K562 (cell line): ENCODE measurements around the gene SGSM2. TPM values are rescaled to one million over a fixed set of nuclear protein-coding genes. Genes with fewer than 3 reads are reported as not detected.
A peak's percentile ranks its signal among the peaks of the same experiment; 100 is the strongest.

Experiments
- ATAC-seq: fragments of 200-7000 bp; cut with Tn5 transposase; 3 replicates; pipeline ENCODE4 v1.9.1; 2020; ENCODE audit warnings: moderate library complexity
- BruUV-seq: library from RNA; stranded (reverse); fragments of 400-500 nt; replicated peaks from 2 replicates; lab custom pipeline; 2021; lab: Mats Ljungman, UMichigan
- CTCF ChIA-PET: fragments of 300-600 bp; formaldehyde crosslinking; extraction: SDS; loops from one replicate; lab custom pipeline; 2021; ENCODE audit warnings: low intra/inter-chr PET ratio; lab: Yijun Ruan, JAX
- POLR2A ChIA-PET: fragments of 300-600, 350-650 bp; sonication (Branson Sonifier 250); formaldehyde crosslinking; extraction: SDS; loops from one replicate; lab custom pipeline; 2021; ENCODE audit warnings: antibody characterized with exemption, inconsistent platforms; lab: Yijun Ruan, JAX
- DNase-seq, 4 experiments: peaks; one replicate each; pipeline versions ENCODE4 v3.0.0 to v3.0.0-alpha.2; 2011 to 2018; ENCODE audit warnings: low spot score in 3 of 4, mixed read lengths in 3 of 4; ENCODE audit errors: extremely low read depth in 1 of 4
- FAIRE-seq: peaks from 2 replicates; lab custom pipeline; 2011; peaks lifted over from hg19 to GRCh38; lab: Jason Lieb, UNC
- H2AFZ ChIP-seq: 2 replicates; pipeline ENCODE4 v1.6.0; 2011; ENCODE audit warnings: low read depth, low read length, control low read depth, inconsistent platforms
- H3K27ac ChIP-seq: fragments of 200-600 bp; 3 replicates; pipeline ENCODE4 v1.8.0; 2011; ENCODE audit warnings: low read depth, mild to moderate bottlenecking, control low read depth, inconsistent platforms, low read length, moderate library complexity, mixed read lengths; ENCODE audit errors: extremely low read depth
- H3K27me3 ChIP-seq, 2 experiments: fragments of 300-600 bp in 1 of 2; 2 replicates in 1 of 2; 3 replicates in 1 of 2; pipeline versions ENCODE4 v1.6.0 to v1.8.0; 2011; ENCODE audit warnings: inconsistent platforms in 2 of 2, low read length in 2 of 2, mild to moderate bottlenecking in 1 of 2, mixed read lengths in 1 of 2, moderate library complexity in 1 of 2; ENCODE audit not compliant: control insufficient read depth in 2 of 2, insufficient read depth in 2 of 2
- H3K36me3 ChIP-seq: fragments of 300-600 bp; 3 replicates; pipeline ENCODE4 v1.8.0; 2011; ENCODE audit warnings: mild to moderate bottlenecking, low read length, inconsistent platforms; ENCODE audit not compliant: control insufficient read depth, insufficient read depth
- H3K4me1 ChIP-seq, 2 experiments: fragments of 200-600 bp in 1 of 2; replicated peaks in 1 of 2; 2 replicates in 1 of 2; 3 replicates in 1 of 2; pipeline versions ENCODE4 v1.5.1 to v1.8.0; 2011; ENCODE audit warnings: inconsistent platforms in 2 of 2, low read length in 2 of 2, mild to moderate bottlenecking in 1 of 2, mixed read lengths in 1 of 2, moderate library complexity in 1 of 2; ENCODE audit not compliant: control insufficient read depth in 2 of 2, insufficient read depth in 2 of 2
- H3K4me2 ChIP-seq: 2 replicates; pipeline ENCODE4 v1.6.1; 2011; ENCODE audit warnings: low read length, control low read depth, inconsistent platforms, mixed read lengths; ENCODE audit not compliant: insufficient read depth
- H3K4me3 ChIP-seq: fragments of 200-600 bp; sonication (generic), shearing (Covaris generic); 2 replicates; pipeline ENCODE4 v1.5.1; 2016; ENCODE audit warnings: control low read depth, inconsistent platforms
- H3K79me2 ChIP-seq: fragments of 200-600 bp; 3 replicates; pipeline ENCODE4 v1.8.0; 2011; ENCODE audit warnings: low read length, inconsistent platforms; ENCODE audit not compliant: control insufficient read depth, insufficient read depth
- H3K9ac ChIP-seq, 2 experiments: 2 replicates each; pipeline versions ENCODE4 v1.6.0 to v1.6.1; 2011; ENCODE audit warnings: low read depth in 2 of 2, low read length in 2 of 2, control low read depth in 1 of 2, inconsistent platforms in 1 of 2, mild to moderate bottlenecking in 1 of 2, mixed read lengths in 1 of 2; ENCODE audit not compliant: insufficient read depth in 1 of 2
- H3K9me1 ChIP-seq: one replicate; pipeline ENCODE4 v1.6.0; 2011; ENCODE audit warnings: inconsistent platforms, mild to moderate bottlenecking, low read length, moderate library complexity; ENCODE audit not compliant: control insufficient read depth, insufficient read depth
- H3K9me3 ChIP-seq: replicated peaks from 2 replicates; pipeline ENCODE4 v1.5.1; 2011; ENCODE audit warnings: low read depth, low read length, inconsistent platforms; ENCODE audit not compliant: control insufficient read depth, insufficient read depth
- H4K20me1 ChIP-seq: replicated peaks from 2 replicates; pipeline ENCODE4 v1.6.1; 2011; ENCODE audit warnings: low read length, inconsistent platforms, mixed read lengths; ENCODE audit not compliant: control insufficient read depth, insufficient read depth
- ARID1B ChIP-seq: fragments of 450-650 bp; IDR thresholded peaks from 2 replicates; pipeline ENCODE4 v1.6.1; 2016; ENCODE audit warnings: antibody characterized with exemption, mild to moderate bottlenecking, inconsistent platforms
- BMI1 ChIP-seq: fragments of 150-350 bp; IDR thresholded peaks from 2 replicates; pipeline ENCODE4 v1.6.1; 2014; ENCODE audit warnings: low read length
- CREB3L1 ChIP-seq: fragments of 450-650 bp; IDR thresholded peaks from 2 replicates; pipeline ENCODE4 v1.6.1; 2014; ENCODE audit warnings: low read depth, mild to moderate bottlenecking, moderate library complexity, borderline replicate concordance
- ESRRA ChIP-seq: fragments of 450-650 bp; IDR thresholded peaks from 2 replicates; pipeline ENCODE4 v1.6.1; 2014; ENCODE audit warnings: low read depth, mild to moderate bottlenecking, moderate library complexity, borderline replicate concordance
- FOXP1 ChIP-seq: sonication (generic); formaldehyde crosslinking; IDR thresholded peaks from 2 replicates; pipeline ENCODE4 v1.8.0; 2022; ENCODE audit warnings: mild to moderate bottlenecking, missing genetic modification reagents
- HIVEP1 ChIP-seq: fragments of 250-450 bp; sonication (Bioruptor Pico); IDR thresholded peaks from 2 replicates; pipeline ENCODE4 v1.4.0; 2020; ENCODE audit warnings: mild to moderate bottlenecking
- HMGXB4 ChIP-seq: sonication (generic); formaldehyde crosslinking; IDR thresholded peaks from 2 replicates; pipeline ENCODE4 v1.8.1; 2023; ENCODE audit warnings: mild to moderate bottlenecking, missing genetic modification reagents
- LEF1 ChIP-seq: fragments of 450-650 bp; IDR thresholded peaks from 2 replicates; pipeline ENCODE4 v1.6.1; 2016; ENCODE audit warnings: mild to moderate bottlenecking
- MECOM ChIP-seq: fragments of 250-450 bp; sonication (Bioruptor Pico); IDR thresholded peaks from 2 replicates; pipeline ENCODE4 v1.8.0; 2022; ENCODE audit warnings: inconsistent platforms
- MXI1 ChIP-seq: IDR thresholded peaks from 2 replicates; pipeline ENCODE4 v1.6.1; 2011; ENCODE audit warnings: low read depth, mild to moderate bottlenecking, improper control_type of control experiment, low read length
- PHB ChIP-seq: fragments of 250-450 bp; sonication (Bioruptor Pico); IDR thresholded peaks from 2 replicates; pipeline ENCODE4 v1.5.0; 2021
- RFX1 ChIP-seq: fragments of 450-650 bp; IDR thresholded peaks from 2 replicates; pipeline ENCODE4 v1.6.1; 2016; ENCODE audit warnings: mild to moderate bottlenecking, moderate library complexity
- SLC30A9 ChIP-seq: fragments of 250-450 bp; sonication (Bioruptor Pico); IDR thresholded peaks from 2 replicates; pipeline ENCODE4 v1.8.0; 2022; ENCODE audit warnings: mild to moderate bottlenecking, moderate library complexity
- XRCC4 ChIP-seq: IDR thresholded peaks from one replicate; pipeline ENCODE4 v1.6.1; 2011; ENCODE audit not compliant: insufficient read depth, insufficient read length; ENCODE audit errors: extremely low read depth
- ZNF133 ChIP-seq: fragments of 250-450 bp; sonication (Bioruptor Pico); IDR thresholded peaks from 2 replicates; pipeline ENCODE4 v1.4.0; 2020; ENCODE audit warnings: mild to moderate bottlenecking
- ZNF586 ChIP-seq: fragments of 450-650 bp; formaldehyde crosslinking; conservative IDR thresholded peaks from 2 replicates; pipeline ENCODE4 v1.4.0; 2020; ENCODE audit warnings: mild to moderate bottlenecking, moderate library complexity
- WGBS: fragments of 100-300 bp; shearing (Covaris generic); methylation state at CpG from one replicate; pipeline ENCODE4 v1.1.6; 2016; ENCODE audit warnings: low coverage, mixed read lengths; ENCODE audit not compliant: insufficient coverage; ENCODE audit errors: missing lambda C conversion rate; 5-methylcytosine and 5-hydroxymethylcytosine counted together
- in situ Hi-C: fragments of 300-500 bp; cut with MboI; formaldehyde crosslinking; loops from 4 replicates; pipeline ENCODE4 v1.15.0; 2018; ENCODE audit warnings: inconsistent platforms, mixed read lengths
- intact Hi-C: fragments of 100-400 bp; cut with micrococcal nuclease; formaldehyde crosslinking; loops from 2 replicates; pipeline ENCODE4 v1.14.2; 2022
- polyA plus RNA-seq, 8 experiments: library from polyadenylated mRNA; depleted of rRNA in 4 of 8; stranded (reverse) in 5 of 8; unstranded in 3 of 8; fragments of >200 nt; fragmentation: Nextera tagmentation in 2 of 8; fragmentation: Illumina TruSeq in 1 of 8; extraction: Ambion mirVana in 2 of 8; extraction: Trizol in 1 of 8; gene quantifications; 2 replicates each; pipeline versions ENCODE4 v1.2.1 to v1.2.3, GENCODE V29; 2011 to 2014; ENCODE audit warnings: inconsistent platforms in 1 of 8, missing spikeins in 1 of 8
- total RNA-seq, 7 experiments: library from RNA; depleted of rRNA in 6 of 7; stranded (reverse); fragments of >200 nt in 6 of 7; fragmentation: Illumina TruSeq in 2 of 7; extraction: Trizol in 2 of 7; gene quantifications; 2 replicates each; pipeline versions ENCODE4 v1.2.1 to v1.2.3, GENCODE V29; 2011 to 2021; ENCODE audit warnings: low replicate concordance in 1 of 7

Gene SGSM2
- total and polyA plus RNA-seq, 9 of the 15 experiments (the other 6 are each of a cell fraction or from before 2014, with no cell fraction given): 0.20 to 26.3 (median 14.8) TPM

GRCh38 chr17:2373179-2373578 lies 35.9 kb downstream of the SGSM2 start:
- H3K36me3 ChIP-seq: no peaks in the 10 kb centered on the region
- FAIRE-seq (no peak), DNase-seq (no peak), ATAC-seq (no peak)
- intact Hi-C loops (no loop called here), in situ Hi-C loops (no loop called here)
- BruUV-seq: no TSS peak
- TF ChIP-seq ARID1B: no peak
- no peak for TF ChIP-seq MXI1
- TF ChIP-seq MECOM (CRISPR knock-in tag): no peak
- no peak for TF ChIP-seq CREB3L1
- TF ChIP-seq FOXP1 (CRISPR knock-in tag): no peak
- TF ChIP-seq ZNF133: no peak
- no peak for TF ChIP-seq ESRRA
- no peak for TF ChIP-seq HIVEP1
- TF ChIP-seq XRCC4: no peak
- no peak for TF ChIP-seq PHB (CRISPR knock-in tag)
- no peak for TF ChIP-seq LEF1
- no peak for TF ChIP-seq RFX1
- no peak for TF ChIP-seq HMGXB4 (CRISPR knock-in tag)
- TF ChIP-seq ZNF586 (CRISPR knock-in tag): no peak
- no peak for TF ChIP-seq BMI1
- TF ChIP-seq SLC30A9 (CRISPR knock-in tag): no peak
- no peaks in the 10 kb centered on the region for H4K20me1 ChIP-seq
- H2AFZ ChIP-seq: no peak overlapping the region
- H3K9me3 ChIP-seq: no peaks in the 10 kb centered on the region
- peaks cover 0 to 17% of the 10 kb centered on the region in 2 experiments; a peak in 3 of 5 replicates for H3K4me1 ChIP-seq
- 92% methylated on average over 8 of the region's 18 CpGs for WGBS
- H3K9me1 ChIP-seq: no peaks in the 10 kb centered on the region
- no peak overlapping the region for H3K27ac ChIP-seq
- no peak overlapping the region for H3K4me3 ChIP-seq
- no peaks in the 10 kb centered on the region for H3K79me2 ChIP-seq
- ChIA-PET POLR2A (no interaction called here), CTCF (no interaction called here)
- H3K27me3 ChIP-seq: no peaks in the 10 kb centered on the region
- H3K4me2 ChIP-seq: no peak overlapping the region
- H3K9ac ChIP-seq: peak overlapping the region in 1 of 2 experiments; percentile 13; a peak in 1 of 4 replicates
